ENCODE measurements around the gene SIDT1.

DNA sequence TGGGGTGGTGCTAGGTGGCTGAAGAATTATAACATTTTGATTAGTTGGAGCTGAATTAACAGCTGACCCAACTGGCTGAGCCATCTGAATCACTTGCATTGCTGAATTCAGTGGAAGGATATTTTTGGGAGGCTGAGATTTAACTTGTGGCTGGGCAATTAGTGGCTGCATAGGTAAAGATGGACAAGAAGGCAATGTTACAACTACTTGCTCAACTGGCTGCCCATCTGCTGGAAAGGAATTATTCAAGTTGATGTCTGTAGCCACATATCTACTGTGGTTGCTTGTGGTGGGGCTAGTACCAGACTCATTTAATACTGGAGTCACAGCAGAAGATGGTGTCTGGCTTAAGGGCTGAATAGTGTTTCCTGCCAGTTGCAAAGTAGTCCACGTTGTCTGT lies 127.6 kb downstream of the SIDT1 start:
- TF ChIP-seq, protein P1, sequence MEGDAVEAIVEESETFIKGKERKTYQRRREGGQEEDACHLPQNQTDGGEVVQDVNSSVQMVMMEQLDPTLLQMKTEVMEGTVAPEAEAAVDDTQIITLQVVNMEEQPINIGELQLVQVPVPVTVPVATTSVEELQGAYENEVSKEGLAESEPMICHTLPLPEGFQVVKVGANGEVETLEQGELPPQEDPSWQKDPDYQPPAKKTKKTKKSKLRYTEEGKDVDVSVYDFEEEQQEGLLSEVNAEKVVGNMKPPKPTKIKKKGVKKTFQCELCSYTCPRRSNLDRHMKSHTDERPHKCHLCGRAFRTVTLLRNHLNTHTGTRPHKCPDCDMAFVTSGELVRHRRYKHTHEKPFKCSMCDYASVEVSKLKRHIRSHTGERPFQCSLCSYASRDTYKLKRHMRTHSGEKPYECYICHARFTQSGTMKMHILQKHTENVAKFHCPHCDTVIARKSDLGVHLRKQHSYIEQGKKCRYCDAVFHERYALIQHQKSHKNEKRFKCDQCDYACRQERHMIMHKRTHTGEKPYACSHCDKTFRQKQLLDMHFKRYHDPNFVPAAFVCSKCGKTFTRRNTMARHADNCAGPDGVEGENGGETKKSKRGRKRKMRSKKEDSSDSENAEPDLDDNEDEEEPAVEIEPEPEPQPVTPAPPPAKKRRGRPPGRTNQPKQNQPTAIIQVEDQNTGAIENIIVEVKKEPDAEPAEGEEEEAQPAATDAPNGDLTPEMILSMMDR (IDR thresholded peaks at IDR 0.05; ENCODE audit: insufficient read depth, low read length, poor library complexity, severe bottlenecking): no peak
- TF ChIP-seq EZH2phosphoT487 (conservative IDR thresholded peaks at IDR 0.05; ENCODE audit: low read length): no peak

Measured in SU-DHL-6 (cell line).